MG63 (cell line): Measurements from ENCODE around the gene TAS2R13. TPM values are rescaled to one million over a fixed set of nuclear protein-coding genes. Genes with fewer than 3 reads are reported as not detected.

Source experiments
- DNase-seq: peaks from one replicate; pipeline ENCODE4 v3.0.0-alpha.2; 2020
- H3K27me3 ChIP-seq: fragments of 250-450 bp; sonication (Bioruptor Pico); 2 replicates; pipeline ENCODE4 v1.5.1; 2020; ENCODE audit warnings: mild to moderate bottlenecking, moderate library complexity
- H3K36me3 ChIP-seq: fragments of 250-450 bp; sonication (Bioruptor Pico); 2 replicates; pipeline ENCODE4 v1.5.1; 2020; ENCODE audit warnings: mild to moderate bottlenecking, moderate library complexity
- H3K4me3 ChIP-seq: fragments of 250-450 bp; sonication (Bioruptor Pico); 2 replicates; pipeline ENCODE4 v1.5.1; 2020; ENCODE audit warnings: mild to moderate bottlenecking, moderate library complexity
- H3K9me3 ChIP-seq: fragments of 250-450 bp; sonication (Bioruptor Pico); 2 replicates; pipeline ENCODE4 v1.5.1; 2020; ENCODE audit warnings: mild to moderate bottlenecking, moderate library complexity
- total RNA-seq: library from RNA; depleted of rRNA; stranded (reverse); fragments of >200 nt; shearing (Covaris generic); gene quantifications from 2 replicates; pipeline ENCODE4 v1.2.3, GENCODE V29; 2014; ENCODE audit warnings: low replicate concordance; rRNA removed

The TAS2R13 gene, protein sequence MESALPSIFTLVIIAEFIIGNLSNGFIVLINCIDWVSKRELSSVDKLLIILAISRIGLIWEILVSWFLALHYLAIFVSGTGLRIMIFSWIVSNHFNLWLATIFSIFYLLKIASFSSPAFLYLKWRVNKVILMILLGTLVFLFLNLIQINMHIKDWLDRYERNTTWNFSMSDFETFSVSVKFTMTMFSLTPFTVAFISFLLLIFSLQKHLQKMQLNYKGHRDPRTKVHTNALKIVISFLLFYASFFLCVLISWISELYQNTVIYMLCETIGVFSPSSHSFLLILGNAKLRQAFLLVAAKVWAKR
- 1.4 TPM in 1 of 2 replicates, not detected in the other for total RNA-seq

DNA sequence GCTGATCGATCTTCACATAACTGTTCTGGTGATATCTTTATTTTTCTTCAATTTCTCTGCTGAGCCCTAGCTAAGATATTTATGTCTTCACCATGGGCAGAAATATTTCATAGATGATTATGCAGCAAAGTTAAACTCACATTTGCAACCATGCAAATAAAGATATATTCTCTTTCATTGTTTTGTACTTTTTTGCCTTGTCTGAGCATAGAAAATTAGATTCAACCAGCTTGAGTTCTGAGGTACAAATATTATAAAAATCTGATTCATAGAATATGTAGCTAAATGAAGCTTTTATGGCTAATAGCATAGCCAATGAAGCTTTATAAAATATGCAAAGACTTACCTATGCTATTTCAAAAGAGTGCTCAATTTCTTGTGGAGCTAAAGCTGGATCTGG, at the start of gene TAS2R13:
Gene TAS2R13 (minus strand): TSS at position 101 of the 400 bp plus-strand sequence. CDS start 264 bp downstream, outside the sequence.
- no peak for DNase-seq
- peaks cover 6% of the 10 kb centered on the region for H3K9me3 ChIP-seq
- H3K27me3 ChIP-seq = no peaks in the 10 kb centered on the region
- no peak within 1 kb of the TSS for H3K4me3 ChIP-seq
- H3K36me3 ChIP-seq = no peaks in the 10 kb centered on the region

DNA sequence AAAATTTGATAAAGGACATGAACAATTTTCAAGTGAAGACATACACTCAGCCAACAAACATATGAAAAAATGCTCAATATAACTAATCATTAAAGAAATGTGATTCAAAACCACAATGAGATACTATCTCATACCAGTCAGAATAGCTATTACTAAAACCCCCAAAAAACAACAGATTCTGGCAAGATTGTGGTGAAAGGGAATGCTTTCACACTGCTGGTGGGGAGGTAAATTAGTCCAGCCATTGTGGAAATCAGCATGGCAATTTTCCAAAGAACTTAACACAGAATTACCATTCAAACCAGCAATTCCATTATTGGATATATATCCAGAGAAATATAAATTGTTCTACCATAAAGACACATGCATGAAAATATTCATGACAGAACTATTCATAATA, 48.4 kb upstream of the TAS2R13 start:
- no peak for DNase-seq

GRCh38 chr12:10956085-10956484, 46.7 kb upstream of the TAS2R13 start:
- H3K36me3 ChIP-seq = no peaks in the 10 kb centered on the region
- no peaks in the 10 kb centered on the region for H3K27me3 ChIP-seq
- DNase-seq = no peak
- no peaks in the 10 kb centered on the region for H3K9me3 ChIP-seq
- no peak overlapping the region for H3K4me3 ChIP-seq

More for the DNA sequence above, 48.4 kb upstream of the TAS2R13 start:
- Histone ChIP-seq H3K9me3 (no peaks in the 10 kb centered on the region), H3K27me3 (no peaks in the 10 kb centered on the region), H3K36me3 (no peaks in the 10 kb centered on the region), H3K4me3 (no peak overlapping the region)

GRCh38 chr12:10952645-10953044, 43.3 kb upstream of the TAS2R13 start:
- Histone ChIP-seq H3K36me3 (peaks cover 9% of the 10 kb centered on the region), H3K9me3 (peaks cover under 1% of the 10 kb centered on the region), H3K27me3 (no peaks in the 10 kb centered on the region), H3K4me3 (no peak overlapping the region)
- DNase-seq = no peak

GRCh38 chr12:10943167-10943566, 33.8 kb upstream of the TAS2R13 start:
- Histone ChIP-seq H3K27me3 (no peaks in the 10 kb centered on the region), H3K4me3 (no peak overlapping the region), H3K9me3 (peaks cover 15% of the 10 kb centered on the region), H3K36me3 (no peaks in the 10 kb centered on the region)
- no peak for DNase-seq

- no peaks in the 10 kb centered on the region for H3K36me3 ChIP-seq
- H3K4me3 ChIP-seq = no peak overlapping the region
- no peaks in the 10 kb centered on the region for H3K27me3 ChIP-seq
- no peak for DNase-seq
- peaks cover 10% of the 10 kb centered on the region for H3K9me3 ChIP-seq
Observed at GRCh38 chr12:10941916-10942607, 32.7 kb upstream of the TAS2R13 start.

DNA sequence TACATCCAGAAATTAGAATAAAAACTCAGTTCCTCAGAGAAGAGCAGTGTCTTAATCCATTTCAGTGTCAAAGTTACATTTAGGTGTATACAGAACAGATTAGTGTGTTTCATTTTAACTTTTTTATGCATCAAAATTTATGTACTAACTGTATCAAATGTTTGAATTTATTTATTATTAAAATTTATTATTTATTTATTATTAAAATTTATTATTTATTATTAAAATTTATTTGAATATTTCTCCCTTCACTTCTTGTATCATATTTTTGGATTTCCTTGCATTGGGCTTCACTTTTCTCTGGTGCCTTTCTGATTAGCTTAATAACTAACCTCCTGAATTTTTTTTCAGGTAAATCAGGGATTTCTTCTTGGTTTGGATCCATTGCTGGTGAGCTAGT, 32.0 kb upstream of the TAS2R13 start:
- no peaks in the 10 kb centered on the region for H3K36me3 ChIP-seq
- H3K4me3 ChIP-seq = no peak overlapping the region
- H3K9me3 ChIP-seq = peaks cover 4% of the 10 kb centered on the region
- H3K27me3 ChIP-seq = no peaks in the 10 kb centered on the region
- no peak for DNase-seq

- H3K36me3 ChIP-seq = no peaks in the 10 kb centered on the region
- no peak overlapping the region for H3K4me3 ChIP-seq
- H3K27me3 ChIP-seq = no peaks in the 10 kb centered on the region
- H3K9me3 ChIP-seq = peaks cover 4% of the 10 kb centered on the region; the same call in 1 of the 2 replicates
- DNase-seq = peak; percentile 4
Observed at GRCh38 chr12:10940389-10940788, 31.0 kb upstream of the TAS2R13 start.

GRCh38 chr12:10939163-10939562, 29.8 kb upstream of the TAS2R13 start, which contains the start of gene TAS2R14:
TAS2R14 (minus strand) TSS chr12:10939263; CDS start chr12:10939207, 56 bp downstream.
- Histone ChIP-seq H3K4me3 (no peak within 1 kb of the TSS), H3K36me3 (no peaks in the 10 kb centered on the region), H3K27me3 (no peaks in the 10 kb centered on the region), H3K9me3 (peaks cover 1% of the 10 kb centered on the region; the same call in 1 of the 2 replicates)
- no peak for DNase-seq

- Histone ChIP-seq H3K4me3 (no peak overlapping the region), H3K9me3 (no peaks in the 10 kb centered on the region), H3K27me3 (no peaks in the 10 kb centered on the region), H3K36me3 (no peaks in the 10 kb centered on the region)
- no peak for DNase-seq
Observed at GRCh38 chr12:10936506-10936905, 27.1 kb upstream of the TAS2R13 start.

DNA sequence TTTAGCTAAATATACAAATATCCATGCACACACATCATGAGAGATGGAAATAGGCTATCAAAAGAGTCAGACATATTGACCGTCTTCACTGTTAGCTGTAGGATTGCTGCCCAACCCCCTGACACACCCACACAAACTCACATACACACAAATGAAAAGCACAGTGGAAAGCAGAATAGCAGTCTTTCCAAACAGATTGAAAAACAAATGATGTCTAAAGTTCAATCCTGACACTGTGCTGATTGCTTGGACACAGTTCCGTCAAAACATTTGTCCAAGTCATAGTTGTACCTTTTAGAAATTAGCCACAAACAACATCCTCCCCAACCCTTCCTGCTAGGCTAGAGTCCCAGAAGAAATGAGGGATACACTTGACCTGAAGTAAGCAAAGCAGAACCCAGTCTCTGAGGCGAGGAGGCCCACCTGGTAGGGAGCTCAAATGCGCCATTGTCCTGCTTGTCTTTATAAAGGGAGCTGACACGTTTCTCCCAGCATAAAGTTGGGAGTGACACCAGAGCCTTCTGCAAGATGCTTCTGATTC, 19.5 kb upstream of the TAS2R13 start, which contains the start of gene PRH2:
Gene PRH2 (plus strand): TSS at position 491 of the 541 bp plus-strand sequence. CDS start 38 bp downstream, at position 529.
- no peaks in the 10 kb centered on the region for H3K36me3 ChIP-seq
- no peak for DNase-seq
- no peaks in the 10 kb centered on the region for H3K27me3 ChIP-seq
- H3K9me3 ChIP-seq = no peaks in the 10 kb centered on the region
- no peak within 1 kb of the TSS for H3K4me3 ChIP-seq

- no peaks in the 10 kb centered on the region for H3K27me3 ChIP-seq
- no peak for DNase-seq
Observed at GRCh38 chr12:10926269-10926668, 16.9 kb upstream of the TAS2R13 start.

GRCh38 chr12:10919809-10920208, 10.4 kb upstream of the TAS2R13 start:
- Histone ChIP-seq H3K4me3 (no peak overlapping the region), H3K36me3 (no peaks in the 10 kb centered on the region), H3K9me3 (no peaks in the 10 kb centered on the region), H3K27me3 (no peaks in the 10 kb centered on the region)
- no peak for DNase-seq

More at GRCh38 chr12:10926269-10926668, 16.9 kb upstream of the TAS2R13 start:
- Histone ChIP-seq H3K36me3 (no peaks in the 10 kb centered on the region), H3K9me3 (no peaks in the 10 kb centered on the region), H3K4me3 (no peak overlapping the region)

- no peaks in the 10 kb centered on the region for H3K36me3 ChIP-seq
- no peaks in the 10 kb centered on the region for H3K27me3 ChIP-seq
- H3K4me3 ChIP-seq = no peak overlapping the region
- H3K9me3 ChIP-seq = 0 out of 2 replicates have a peak, but pooled peaks cover 2% of the 10 kb centered on the region
- no peak for DNase-seq
Observed at GRCh38 chr12:10910380-10910779, 1.0 kb upstream of the TAS2R13 start.

- no peaks in the 10 kb centered on the region for H3K27me3 ChIP-seq
- H3K4me3 ChIP-seq = no peak overlapping the region
- no peak for DNase-seq
- peaks cover 2% of the 10 kb centered on the region; the same call in 1 of the 2 replicates for H3K36me3 ChIP-seq
- H3K9me3 ChIP-seq = peaks cover 10% of the 10 kb centered on the region
Observed at GRCh38 chr12:10904686-10905085, 4.7 kb downstream of the TAS2R13 start.

GRCh38 chr12:10901427-10901826, 7.9 kb downstream of the TAS2R13 start:
- Histone ChIP-seq H3K4me3 (no peak overlapping the region), H3K27me3 (no peaks in the 10 kb centered on the region), H3K36me3 (peaks cover 2% of the 10 kb centered on the region; the same call in 1 of the 2 replicates), H3K9me3 (peaks cover 10% of the 10 kb centered on the region)
- no peak for DNase-seq

DNA sequence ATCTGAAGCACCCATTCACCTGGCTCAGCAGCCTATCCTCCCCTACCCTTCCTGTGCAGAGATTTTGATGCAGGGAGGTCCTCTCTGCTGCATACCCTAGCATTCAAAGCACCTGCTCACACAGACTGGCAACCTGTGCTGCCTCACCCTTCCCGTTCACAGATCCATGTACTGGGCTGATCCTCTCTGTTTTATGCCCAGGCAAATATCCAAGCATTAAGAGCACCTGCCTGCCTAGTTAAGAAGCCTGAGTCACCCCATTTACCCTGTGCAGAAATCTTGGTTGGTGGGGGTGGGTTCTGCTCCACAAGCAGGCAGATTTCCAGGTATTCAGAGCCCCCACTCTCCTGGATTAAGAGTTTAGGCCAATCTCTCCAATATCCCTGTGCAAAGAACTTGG, 8.4 kb downstream of the TAS2R13 start:
- peaks cover 9% of the 10 kb centered on the region for H3K9me3 ChIP-seq
- DNase-seq = no peak
- H3K4me3 ChIP-seq = no peak overlapping the region
- H3K36me3 ChIP-seq = peaks cover 2% of the 10 kb centered on the region; the same call in 1 of the 2 replicates
- no peaks in the 10 kb centered on the region for H3K27me3 ChIP-seq
